Measurements from ENCODE around the gene CXCL11. TPM values are rescaled to one million over a fixed set of nuclear protein-coding genes. Genes with fewer than 3 reads are reported as not detected.

The CXCL11 gene
- total and polyA plus RNA-seq, 9 of the 15 experiments (the other 6 are each of a cell fraction or from before 2014, with no cell fraction given) = 2.1 to 9.1 (median 4.5) TPM

- no peak overlapping the region for H3K4me2 ChIP-seq (ENCODE audit: insufficient read depth, low read length)
- peak overlapping the region in 1 of 2 experiments; percentile 21; a peak in 1 of 4 replicates for H3K9ac ChIP-seq (ENCODE audit: insufficient read depth in 1 of 2, low read depth in 2 of 2, low read length in 2 of 2)
- H3K4me3 ChIP-seq = no peak overlapping the region
- ATAC-seq (peak; percentile 27), DNase-seq (ENCODE audit: extremely low read depth in 1 of 4, low spot score in 3 of 4) (no peak), FAIRE-seq (no peak)
- H3K27me3 ChIP-seq (ENCODE audit: control insufficient read depth in 2 of 2, insufficient read depth in 2 of 2, low read length in 2 of 2) = peaks cover 0 to 8% of the 10 kb centered on the region in 2 experiments; a peak in 1 of 5 replicates
- H3K4me1 ChIP-seq (replicated peaks in 1 of 2; ENCODE audit: control insufficient read depth in 2 of 2, insufficient read depth in 2 of 2, low read length in 2 of 2) = peaks cover 0 to 7% of the 10 kb centered on the region in 2 experiments; a peak in 2 of 5 replicates
- H4K20me1 ChIP-seq (replicated peaks; ENCODE audit: control insufficient read depth, insufficient read depth, low read length) = no peaks in the 10 kb centered on the region
- H3K27ac ChIP-seq (ENCODE audit: extremely low read depth, low read depth, low read length) = no peak overlapping the region
- TF ChIP-seq POLR2G (IDR thresholded peaks at IDR 0.05; ENCODE audit: low read depth, low read length) = no peak
- no peak for TF ChIP-seq SIRT6 (IDR thresholded peaks at IDR 0.05; ENCODE audit: low read depth, low read length)
- TF ChIP-seq NRF1 (conservative IDR thresholded peaks at IDR 0.05 in 1 of 2, IDR thresholded peaks at IDR 0.05 in 1 of 2) = peak; percentile 61 to 69
- no peak for TF ChIP-seq PHB2 (IDR thresholded peaks at IDR 0.05; ENCODE audit: low read depth)
- intact Hi-C loops (cut with micrococcal nuclease) (no loop called here), in situ Hi-C loops (cut with MboI) (no loop called here)
- CTCF ChIA-PET (ENCODE audit: low intra/inter-chr PET ratio) = no interaction called here
- H3K9me3 ChIP-seq (replicated peaks; ENCODE audit: control insufficient read depth, insufficient read depth, low read depth, low read length) = no peaks in the 10 kb centered on the region
- no peaks in the 10 kb centered on the region for H3K9me1 ChIP-seq (ENCODE audit: control insufficient read depth, insufficient read depth, low read length)
- peak overlapping the region; percentile 47; the same call in 1 of the 2 replicates for H2AFZ ChIP-seq (ENCODE audit: low read depth, low read length)
- BruUV-seq (replicated peaks) = no TSS peak
- H3K36me3 ChIP-seq (ENCODE audit: control insufficient read depth, insufficient read depth, low read length) = no peaks in the 10 kb centered on the region
- 54% methylated on average over 31 of the region's 31 CpGs for WGBS (ENCODE audit: insufficient coverage, low coverage, missing lambda C conversion rate)
- no peaks in the 10 kb centered on the region for H3K79me2 ChIP-seq (ENCODE audit: control insufficient read depth, insufficient read depth, low read length)
- POLR2A ChIA-PET = no interaction called here
Observed at GRCh38 chr4:76011018-76011670, 24.7 kb downstream of the CXCL11 start.

- H3K27me3 ChIP-seq (ENCODE audit: control insufficient read depth in 2 of 2, insufficient read depth in 2 of 2, low read length in 2 of 2) = peaks cover 0 to 8% of the 10 kb centered on the region in 2 experiments; a peak in 1 of 5 replicates
- H4K20me1 ChIP-seq (replicated peaks; ENCODE audit: control insufficient read depth, insufficient read depth, low read length) = no peaks in the 10 kb centered on the region
- H3K4me1 ChIP-seq (replicated peaks in 1 of 2; ENCODE audit: control insufficient read depth in 2 of 2, insufficient read depth in 2 of 2, low read length in 2 of 2) = peaks cover 0 to 7% of the 10 kb centered on the region in 2 experiments; a peak in 2 of 5 replicates
- ATAC-seq (no peak), FAIRE-seq (no peak), DNase-seq (ENCODE audit: extremely low read depth in 1 of 4, low spot score in 3 of 4) (no peak)
- BruUV-seq (replicated peaks) = no TSS peak
- no peak overlapping the region for H3K4me2 ChIP-seq (ENCODE audit: insufficient read depth, low read length)
- H3K9me1 ChIP-seq (ENCODE audit: control insufficient read depth, insufficient read depth, low read length) = no peaks in the 10 kb centered on the region
- intact Hi-C loops (cut with micrococcal nuclease) (no loop called here), in situ Hi-C loops (cut with MboI) (no loop called here)
- H3K36me3 ChIP-seq (ENCODE audit: control insufficient read depth, insufficient read depth, low read length) = no peaks in the 10 kb centered on the region
- CTCF ChIA-PET (ENCODE audit: low intra/inter-chr PET ratio) = no interaction called here
- no peak overlapping the region for H3K27ac ChIP-seq (ENCODE audit: extremely low read depth, low read depth, low read length)
- H3K79me2 ChIP-seq (ENCODE audit: control insufficient read depth, insufficient read depth, low read length) = no peaks in the 10 kb centered on the region
- no peak overlapping the region for H3K4me3 ChIP-seq
- POLR2A ChIA-PET = no interaction called here
- WGBS (ENCODE audit: insufficient coverage, low coverage, missing lambda C conversion rate) = 41% methylated on average over 12 of the region's 13 CpGs
- H2AFZ ChIP-seq (ENCODE audit: low read depth, low read length) = no peak overlapping the region
- H3K9me3 ChIP-seq (replicated peaks; ENCODE audit: control insufficient read depth, insufficient read depth, low read depth, low read length) = no peaks in the 10 kb centered on the region
- H3K9ac ChIP-seq (ENCODE audit: insufficient read depth in 1 of 2, low read depth in 2 of 2, low read length in 2 of 2) = no peak overlapping the region
- TF ChIP-seq ZNF232 (CRISPR knock-in tag; IDR thresholded peaks at IDR 0.05) = no peak
- TF ChIP-seq MCM3 (IDR thresholded peaks at IDR 0.05) = no peak
- no peak for TF ChIP-seq HIVEP1 (CRISPR knock-in tag; IDR thresholded peaks at IDR 0.05)
- TF ChIP-seq NCOA6 (IDR thresholded peaks at IDR 0.05) = no peak
- no peak for TF ChIP-seq HMBOX1 (IDR thresholded peaks at IDR 0.05)
- TF ChIP-seq RBM39 (optimal IDR thresholded peaks at IDR 0.05; ENCODE audit: low read depth, low read length) = no peak
- no peak for TF ChIP-seq USF2 (CRISPR knock-in tag; IDR thresholded peaks at IDR 0.05)
- no peak for TF ChIP-seq TCF7 (IDR thresholded peaks at IDR 0.05; ENCODE audit: borderline replicate concordance)
Observed at GRCh38 chr4:76010576-76010975, 25.3 kb downstream of the CXCL11 start.
